ENCODE measurements around the gene VWA8.

VWA8 gene

GRCh38 chr13:41634407-41634806 lies 326.5 kb downstream of the VWA8 start:
- Histone ChIP-seq H3K4me1 (ENCODE audit: control insufficient read depth, low read length) (no peaks in the 10 kb centered on the region), H3K27me3 (ENCODE audit: control insufficient read depth, low read length) (no peaks in the 10 kb centered on the region), H3F3A (ENCODE audit: control insufficient read depth, insufficient read depth) (no peaks in the 10 kb centered on the region), H3K79me2 (ENCODE audit: control insufficient read depth, low read length) (no peaks in the 10 kb centered on the region), H4K20me1 (ENCODE audit: control insufficient read depth, insufficient read depth, low read depth, low read length) (no peaks in the 10 kb centered on the region), H3K4me2 (ENCODE audit: low read length) (no peak overlapping the region), H3K27ac (ENCODE audit: low read depth, low read length) (no peak overlapping the region), H3K9me2 (replicated peaks; ENCODE audit: control insufficient read depth, low read length) (no peaks in the 10 kb centered on the region), H3K4me3 (ENCODE audit: low read length) (no peak overlapping the region), H3K36me3 (ENCODE audit: control insufficient read depth, low read length) (no peaks in the 10 kb centered on the region), H3K9me3 (ENCODE audit: control insufficient read depth, insufficient read depth, low read length) (no peaks in the 10 kb centered on the region)
- no peak for TF ChIP-seq EZH2phosphoT487 (IDR thresholded peaks at IDR 0.05; ENCODE audit: borderline replicate concordance, low read length)
- no peak for TF ChIP-seq CTCF (IDR thresholded peaks at IDR 0.05; ENCODE audit: low read depth, low read length, poor library complexity, severe bottlenecking)

GRCh38 chr13:41633776-41634175 lies 327.1 kb downstream of the VWA8 start:
- Histone ChIP-seq H3K4me1 (ENCODE audit: control insufficient read depth, low read length) (no peaks in the 10 kb centered on the region), H3K4me2 (ENCODE audit: low read length) (no peak overlapping the region), H3K27me3 (ENCODE audit: control insufficient read depth, low read length) (no peaks in the 10 kb centered on the region), H4K20me1 (ENCODE audit: control insufficient read depth, insufficient read depth, low read depth, low read length) (no peaks in the 10 kb centered on the region), H3K9me2 (replicated peaks; ENCODE audit: control insufficient read depth, low read length) (no peaks in the 10 kb centered on the region), H3K27ac (ENCODE audit: low read depth, low read length) (no peak overlapping the region), H3K4me3 (ENCODE audit: low read length) (no peak overlapping the region), H3K36me3 (ENCODE audit: control insufficient read depth, low read length) (no peaks in the 10 kb centered on the region), H3K79me2 (ENCODE audit: control insufficient read depth, low read length) (no peaks in the 10 kb centered on the region), H3F3A (ENCODE audit: control insufficient read depth, insufficient read depth) (no peaks in the 10 kb centered on the region), H3K9me3 (ENCODE audit: control insufficient read depth, insufficient read depth, low read length) (no peaks in the 10 kb centered on the region)
- no peak for TF ChIP-seq EZH2phosphoT487 (IDR thresholded peaks at IDR 0.05; ENCODE audit: borderline replicate concordance, low read length)
- TF ChIP-seq CTCF (IDR thresholded peaks at IDR 0.05; ENCODE audit: low read depth, low read length, poor library complexity, severe bottlenecking) = no peak

- H3K9me2 ChIP-seq (replicated peaks; ENCODE audit: control insufficient read depth, low read length) = no peaks in the 10 kb centered on the region
- H3F3A ChIP-seq (ENCODE audit: control insufficient read depth, insufficient read depth) = no peaks in the 10 kb centered on the region
- no peak overlapping the region for H3K4me2 ChIP-seq (ENCODE audit: low read length)
- no peak overlapping the region for H3K4me3 ChIP-seq (ENCODE audit: low read length)
- H3K4me1 ChIP-seq (ENCODE audit: control insufficient read depth, low read length) = no peaks in the 10 kb centered on the region
- no peak overlapping the region for H3K27ac ChIP-seq (ENCODE audit: low read depth, low read length)
- H3K36me3 ChIP-seq (ENCODE audit: control insufficient read depth, low read length) = no peaks in the 10 kb centered on the region
- TF ChIP-seq EZH2phosphoT487 (IDR thresholded peaks at IDR 0.05; ENCODE audit: borderline replicate concordance, low read length) (no peak), CTCF (IDR thresholded peaks at IDR 0.05; ENCODE audit: low read depth, low read length, poor library complexity, severe bottlenecking) (no peak)
- H3K9me3 ChIP-seq (ENCODE audit: control insufficient read depth, insufficient read depth, low read length) = no peaks in the 10 kb centered on the region
- no peaks in the 10 kb centered on the region for H3K27me3 ChIP-seq (ENCODE audit: control insufficient read depth, low read length)
- no peaks in the 10 kb centered on the region for H4K20me1 ChIP-seq (ENCODE audit: control insufficient read depth, insufficient read depth, low read depth, low read length)
- H3K79me2 ChIP-seq (ENCODE audit: control insufficient read depth, low read length) = no peaks in the 10 kb centered on the region
These were observed 329.5 kb downstream of the VWA8 start for GRCh38 chr13:41631296-41631965.
